HG03342 (cell line): ENCODE measurements around the gene NUP205.
"Not testable (repeated sequence)": the region's sequence is repeated elsewhere in the genome, so short reads cannot be mapped to it uniquely, and the experiment has no call there.

Experiments
- ATAC-seq: cut with Tn5 transposase; IDR thresholded peaks from one replicate; pipeline ENCODE4 v1.9.1; 2021; ENCODE audit warnings: mild to moderate bottlenecking, moderate library complexity; ENCODE audit not compliant: unreplicated experiment

NUP205 gene

GRCh38 chr7:135664046-135664589, 106.4 kb downstream of the NUP205 start:
- no peak for ATAC-seq

GRCh38 chr7:135665042-135665441, 107.3 kb downstream of the NUP205 start:
- ATAC-seq: no peak

- ATAC-seq: no peak
Measured at GRCh38 chr7:135666156-135666555, 108.4 kb downstream of the NUP205 start.

GRCh38 chr7:135666846-135667245, 109.1 kb downstream of the NUP205 start:
- ATAC-seq: no peak

GRCh38 chr7:135667626-135668025, 109.9 kb downstream of the NUP205 start:
- ATAC-seq: not testable (repeated sequence)

GRCh38 chr7:135668852-135669395, 111.2 kb downstream of the NUP205 start:
- not testable (repeated sequence) for ATAC-seq

GRCh38 chr7:135669774-135670173, 112.1 kb downstream of the NUP205 start:
- no peak for ATAC-seq

- no peak for ATAC-seq
Measured at GRCh38 chr7:135670179-135670578, 112.5 kb downstream of the NUP205 start.

- peak; percentile 87 for ATAC-seq
Measured at GRCh38 chr7:135672560-135673359, 115.0 kb downstream of the NUP205 start.

GRCh38 chr7:135673360-135673706, 115.6 kb downstream of the NUP205 start:
- no peak for ATAC-seq

GRCh38 chr7:135678612-135679575, 121.2 kb downstream of the NUP205 start:
- no peak for ATAC-seq

- ATAC-seq: no peak
Measured at GRCh38 chr7:135681762-135682161, 124.0 kb downstream of the NUP205 start.

GRCh38 chr7:135682191-135682590, 124.5 kb downstream of the NUP205 start:
- ATAC-seq: no peak

GRCh38 chr7:135683609-135684008, 125.9 kb downstream of the NUP205 start:
- no peak for ATAC-seq

GRCh38 chr7:135684136-135684535, 126.4 kb downstream of the NUP205 start:
- no peak for ATAC-seq

- no peak for ATAC-seq
Measured at GRCh38 chr7:135684699-135685098, 127.0 kb downstream of the NUP205 start.

GRCh38 chr7:135685306-135686084, 127.8 kb downstream of the NUP205 start:
- no peak for ATAC-seq

- ATAC-seq: no peak
Measured at GRCh38 chr7:135687466-135687865, 129.7 kb downstream of the NUP205 start.

GRCh38 chr7:135690566-135690965, 132.8 kb downstream of the NUP205 start:
- no peak for ATAC-seq

- no peak for ATAC-seq
Measured at GRCh38 chr7:135692055-135692454, 134.3 kb downstream of the NUP205 start.
